Body of pancreas (tissue), 4 donors: Measurements from ENCODE around the gene MYO5B. TPM values are rescaled to one million over a fixed set of nuclear protein-coding genes. Genes with fewer than 3 reads are reported as not detected.
A peak's percentile ranks its signal among the peaks of the same experiment; 100 is the strongest.
"Not testable (repeated sequence)": the region's sequence is repeated elsewhere in the genome, so short reads cannot be mapped to it uniquely, and the experiment has no call there.

Experiments used
- ATAC-seq: fragments of 150-250 bp; one replicate; pipeline ENCODE4 v1.9.1; 2016
- DNase-seq, 4 donors: peaks; one replicate each; pipeline ENCODE4 v3.0.0-alpha.2; 2019
- H3K27ac ChIP-seq, 4 donors: fragments of 200-600 bp; sonication (generic); 1 replicate in 3 of 4; 2 replicates in 1 of 4; pipeline versions ENCODE4 v1.5.1 to v1.6.1; 2016 to 2019; ENCODE audit warnings: mild to moderate bottlenecking in 1 of 4, mixed read lengths in 1 of 4, moderate library complexity in 1 of 4
- H3K27me3 ChIP-seq, 2 donors: fragments of 200-600 bp; sonication (generic); one replicate each; pipeline ENCODE4 v1.6.0; 2016; ENCODE audit warnings: mild to moderate bottlenecking in 1 of 2
- H3K36me3 ChIP-seq, 2 donors: fragments of 200-600 bp; sonication (generic); replicated peaks in 1 of 2; 2 replicates each; pipeline ENCODE4 v1.5.1; 2016; ENCODE audit warnings: low read depth in 2 of 2; ENCODE audit not compliant: insufficient read depth in 1 of 2
- H3K4me1 ChIP-seq: fragments of 200-600 bp; sonication (generic); one replicate; pipeline ENCODE4 v1.6.0; 2016
- H3K4me3 ChIP-seq, 2 donors: fragments of 200-600 bp; sonication (generic); 1 replicate in 1 of 2; 2 replicates in 1 of 2; pipeline ENCODE4 v1.5.1; 2016 to 2019
- H3K9me3 ChIP-seq, 3 donors: fragments of 200-600 bp; sonication (generic); 1 replicate in 2 of 3; 2 replicates in 1 of 3; pipeline ENCODE4 v1.5.1; 2016
- POLR2A ChIP-seq, 3 donors: fragments of 450-650 bp; IDR thresholded peaks; one replicate each; pipeline ENCODE4 v1.6.1; 2016; ENCODE audit warnings: antibody characterized with exemption in 3 of 3, mild to moderate bottlenecking in 2 of 3
- WGBS, 2 donors: methylation state at CpG; one replicate each; pipeline ENCODE4 v1.1.5; 2017; 5-methylcytosine and 5-hydroxymethylcytosine counted together
- intact Hi-C: fragments of 100-400 bp; cut with DNase I; formaldehyde crosslinking; loops from one replicate; pipeline ENCODE4 v1.15.1; 2023
- total RNA-seq, 2 donors: library from RNA; depleted of rRNA; stranded (reverse); fragments of >200 nt; gene quantifications; one replicate each; pipeline ENCODE4 v1.1.0, GENCODE V29; 2016
- TF ChIP-seq, protein P1 (sequence below), 7 experiments: fragments of 450-650 bp in 4 of 7; fragments of 200-600 bp in 3 of 7; sonication (generic) in 3 of 7; IDR thresholded peaks; one replicate each; pipeline ENCODE4 v1.5.1; 2016 to 2019; ENCODE audit warnings: antibody characterized with exemption in 7 of 7

MYO5B gene
- total RNA-seq, 2 donors from 2014 or later = 17.1 to 18.2 TPM

DNA sequence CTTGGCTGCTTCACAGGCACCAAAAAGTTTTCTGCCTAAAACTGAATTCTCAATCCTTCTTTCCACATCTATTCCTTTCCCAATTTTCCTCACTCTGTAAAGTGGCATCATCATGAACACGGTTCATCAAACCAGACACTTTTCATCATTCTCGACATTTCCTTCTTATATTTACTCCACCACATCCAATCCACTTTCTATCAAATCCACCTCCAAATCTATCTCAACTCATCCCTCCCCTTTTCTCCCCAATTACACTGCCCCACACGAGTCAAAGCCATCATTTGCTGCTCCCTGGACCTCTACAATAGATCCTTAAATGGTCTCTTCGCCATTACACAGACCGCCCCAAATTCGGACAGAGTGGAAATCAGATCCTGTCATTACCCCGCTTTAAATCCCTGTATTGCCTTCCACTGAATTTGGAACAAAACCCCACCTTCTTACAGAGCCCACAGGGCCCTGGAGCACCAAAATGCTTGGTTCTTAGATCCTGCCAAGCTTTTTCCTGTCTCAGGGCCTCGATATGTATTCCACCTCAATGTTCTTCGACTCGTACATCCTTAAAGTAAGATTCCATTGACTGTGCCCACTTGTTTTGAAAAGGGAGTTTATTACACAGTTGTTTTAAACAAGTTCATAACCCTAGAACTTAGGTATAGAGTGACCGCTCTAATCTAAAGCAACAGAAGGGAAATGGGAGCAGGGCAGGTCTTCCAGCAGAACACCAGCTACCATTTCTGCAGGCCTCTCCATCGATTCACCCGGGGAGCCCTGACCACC, 382.5 kb downstream of the MYO5B start:
- H3K4me3 ChIP-seq = peak overlapping the region; percentile 37 to 79
- WGBS, 2 donors = 52 to 59% methylated on average over 13 of the region's 13 CpGs
- H3K27ac ChIP-seq = peak overlapping the region; percentile 86 to 94 (median 92)
- ATAC-seq (no peak), DNase-seq (no peak)
- TF ChIP-seq, protein P1, sequence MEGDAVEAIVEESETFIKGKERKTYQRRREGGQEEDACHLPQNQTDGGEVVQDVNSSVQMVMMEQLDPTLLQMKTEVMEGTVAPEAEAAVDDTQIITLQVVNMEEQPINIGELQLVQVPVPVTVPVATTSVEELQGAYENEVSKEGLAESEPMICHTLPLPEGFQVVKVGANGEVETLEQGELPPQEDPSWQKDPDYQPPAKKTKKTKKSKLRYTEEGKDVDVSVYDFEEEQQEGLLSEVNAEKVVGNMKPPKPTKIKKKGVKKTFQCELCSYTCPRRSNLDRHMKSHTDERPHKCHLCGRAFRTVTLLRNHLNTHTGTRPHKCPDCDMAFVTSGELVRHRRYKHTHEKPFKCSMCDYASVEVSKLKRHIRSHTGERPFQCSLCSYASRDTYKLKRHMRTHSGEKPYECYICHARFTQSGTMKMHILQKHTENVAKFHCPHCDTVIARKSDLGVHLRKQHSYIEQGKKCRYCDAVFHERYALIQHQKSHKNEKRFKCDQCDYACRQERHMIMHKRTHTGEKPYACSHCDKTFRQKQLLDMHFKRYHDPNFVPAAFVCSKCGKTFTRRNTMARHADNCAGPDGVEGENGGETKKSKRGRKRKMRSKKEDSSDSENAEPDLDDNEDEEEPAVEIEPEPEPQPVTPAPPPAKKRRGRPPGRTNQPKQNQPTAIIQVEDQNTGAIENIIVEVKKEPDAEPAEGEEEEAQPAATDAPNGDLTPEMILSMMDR (IDR thresholded peaks at IDR 0.05) = no peak
- TF ChIP-seq POLR2A (IDR thresholded peaks at IDR 0.05) = no peak
- H3K27me3 ChIP-seq = no peaks in the 10 kb centered on the region
- intact Hi-C loops = no loop called here
- peaks cover 28% of the 10 kb centered on the region for H3K4me1 ChIP-seq
- peaks cover 0 to 9% (median 0%) of the 10 kb centered on the region in 3 donors for H3K9me3 ChIP-seq
- H3K36me3 ChIP-seq = no peaks in the 10 kb centered on the region

DNA sequence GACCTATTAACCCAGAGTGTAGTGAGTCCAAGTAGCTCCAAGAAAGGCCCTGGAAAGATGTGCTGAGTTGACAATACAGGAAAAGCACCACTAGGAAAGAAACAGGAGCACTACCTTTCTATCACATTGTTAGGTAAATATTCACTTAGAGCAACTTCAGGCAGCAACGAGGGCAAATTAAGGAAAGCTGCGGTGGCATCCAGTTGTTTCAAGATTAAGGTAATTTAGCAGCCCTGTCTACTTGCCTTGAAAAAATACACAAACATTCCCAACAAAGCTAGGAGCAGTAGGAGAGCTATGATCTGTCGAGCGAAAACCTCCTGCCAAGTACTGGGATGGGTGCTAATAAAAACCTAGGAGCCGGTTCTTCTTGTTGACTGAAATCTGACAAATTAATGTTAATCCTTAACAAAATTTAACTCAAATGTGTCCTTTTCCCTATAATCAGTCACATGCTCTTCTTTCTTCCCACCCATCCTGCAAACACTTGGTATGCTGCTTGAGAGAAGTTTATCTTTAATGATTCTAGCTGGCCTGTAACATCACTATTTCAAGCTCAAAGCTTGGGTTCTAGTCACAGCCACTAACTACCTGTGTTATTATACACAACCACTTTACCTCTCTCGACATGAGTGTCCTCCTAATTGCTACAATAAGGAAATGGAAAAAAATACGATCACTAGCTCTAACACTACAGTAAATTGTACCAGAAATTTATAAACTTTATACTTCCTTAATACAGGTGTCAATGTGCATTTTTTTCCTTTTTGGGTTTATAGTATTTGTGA, 383.6 kb downstream of the MYO5B start:
- intact Hi-C loops = no loop called here
- Histone ChIP-seq H3K36me3 (no peaks in the 10 kb centered on the region), H3K9me3 (peaks cover 0 to 9% (median 0%) of the 10 kb centered on the region in 3 donors), H3K27me3 (no peaks in the 10 kb centered on the region), H3K4me1 (peaks cover 28% of the 10 kb centered on the region), H3K27ac (peak overlapping the region in 3 of 4 donors; percentile 35 to 94 (median 94)), H3K4me3 (no peak overlapping the region)
- DNase-seq (no peak), ATAC-seq (no peak)
- 35 to 43% methylated on average over 7 of the region's 7 CpGs for WGBS, 2 donors
- TF ChIP-seq, protein P1 (IDR thresholded peaks at IDR 0.05) = peak in 1 of 7 experiments; percentile 6
- TF ChIP-seq POLR2A (IDR thresholded peaks at IDR 0.05) = no peak

DNA sequence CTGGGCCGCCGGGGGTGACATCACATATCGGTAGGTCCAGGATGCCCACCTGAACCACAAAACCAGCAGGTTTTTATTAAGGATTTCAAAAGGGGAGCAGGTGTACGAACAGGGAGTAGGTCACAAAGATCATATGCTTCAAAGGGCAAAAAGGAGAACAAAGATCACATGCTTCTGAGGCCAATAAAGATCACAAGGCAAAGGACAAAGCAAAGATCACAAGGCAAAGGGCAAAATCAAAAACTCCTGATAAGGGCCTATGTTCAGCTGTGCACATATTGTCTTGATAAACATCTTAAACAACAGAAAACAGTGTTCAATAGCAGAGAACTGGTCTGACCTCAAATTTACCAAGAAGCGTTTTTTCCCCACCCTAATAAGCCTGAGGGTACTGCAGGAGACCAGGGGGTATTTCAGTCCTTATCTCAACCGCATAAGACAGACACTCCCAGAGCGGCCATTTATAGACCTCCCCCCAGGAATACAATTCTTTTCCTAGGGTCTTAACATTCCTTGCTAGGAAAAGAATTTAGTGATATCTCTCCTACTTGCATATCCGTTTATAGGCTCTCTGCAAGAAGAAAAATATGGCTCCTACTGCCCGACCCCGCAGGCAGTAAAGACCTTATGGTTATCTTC, 386.3 kb downstream of the MYO5B start:
- H3K9me3 ChIP-seq, H3K36me3 ChIP-seq, H3K27ac ChIP-seq, H3K27me3 ChIP-seq, ATAC-seq, intact Hi-C loops, DNase-seq, H3K4me3 ChIP-seq: not testable (repeated sequence)
- WGBS, 2 donors = 97% methylated on average over 10 of the region's 10 CpGs
- H3K4me1 ChIP-seq = peaks cover 18% of the 10 kb centered on the region

DNA sequence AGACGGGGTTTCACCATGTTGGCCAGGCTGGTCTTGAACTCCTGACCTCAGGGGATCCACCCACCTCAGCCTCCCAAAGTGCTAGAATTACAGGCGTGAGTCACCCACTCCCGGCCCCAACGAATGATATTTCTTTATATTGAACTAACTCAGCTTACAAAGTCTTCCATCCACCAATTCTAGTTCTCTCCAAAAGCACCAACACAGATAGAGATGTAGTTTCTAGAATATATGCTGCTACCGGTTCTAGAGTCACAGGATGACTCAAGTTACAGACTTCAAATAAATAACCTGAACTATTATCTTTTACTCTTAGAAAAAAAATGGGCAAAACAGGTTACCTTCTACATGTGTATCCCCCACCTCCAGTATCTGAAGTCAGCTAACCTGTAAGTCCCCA, 390.9 kb downstream of the MYO5B start:
- DNase-seq = no peak
- intact Hi-C loops = no loop called here
- Histone ChIP-seq H3K4me3 (no peak overlapping the region), H3K27me3 (no peaks in the 10 kb centered on the region), H3K27ac (no peak overlapping the region), H3K9me3 (peaks cover 0 to 4% (median 0%) of the 10 kb centered on the region in 3 donors), H3K4me1 (no peaks in the 10 kb centered on the region), H3K36me3 (no peaks in the 10 kb centered on the region)
- ATAC-seq = no peak
- TF ChIP-seq POLR2A (IDR thresholded peaks at IDR 0.05) = no peak
- 91 to 96% methylated on average over 5 of the region's 5 CpGs for WGBS, 2 donors

DNA sequence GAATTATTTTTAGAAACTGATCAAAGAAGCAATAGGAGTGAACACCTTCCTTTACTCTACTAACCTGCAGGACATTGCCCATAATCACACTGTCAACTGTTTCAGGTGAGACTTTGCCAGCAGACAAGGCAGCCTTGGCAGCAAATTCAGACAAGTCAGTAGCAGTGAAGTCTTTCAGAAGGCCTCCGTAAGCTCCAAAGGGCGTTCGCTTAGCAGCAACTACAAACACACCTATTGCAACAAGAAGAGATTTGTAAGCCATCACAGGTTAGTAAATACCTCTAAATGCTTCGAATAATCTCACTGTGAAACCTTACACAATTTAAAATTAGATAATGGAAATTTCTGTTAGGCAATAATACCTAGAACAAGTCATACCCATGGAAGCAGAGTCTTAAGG, 392.3 kb downstream of the MYO5B start:
- intact Hi-C loops = no loop called here
- Histone ChIP-seq H3K4me1 (no peaks in the 10 kb centered on the region), H3K9me3 (no peaks in the 10 kb centered on the region), H3K36me3 (no peaks in the 10 kb centered on the region), H3K27ac (peak overlapping the region in 1 of 4 donors; percentile 32), H3K4me3 (no peak overlapping the region), H3K27me3 (no peaks in the 10 kb centered on the region)
- DNase-seq (peak in 3 of 4 donors; percentile 16 to 69 (median 41)), ATAC-seq (no peak)
- WGBS, 2 donors = 72 to 78% methylated on average over 4 of the region's 4 CpGs
- TF ChIP-seq, protein P1 (IDR thresholded peaks at IDR 0.05) = no peak

DNA sequence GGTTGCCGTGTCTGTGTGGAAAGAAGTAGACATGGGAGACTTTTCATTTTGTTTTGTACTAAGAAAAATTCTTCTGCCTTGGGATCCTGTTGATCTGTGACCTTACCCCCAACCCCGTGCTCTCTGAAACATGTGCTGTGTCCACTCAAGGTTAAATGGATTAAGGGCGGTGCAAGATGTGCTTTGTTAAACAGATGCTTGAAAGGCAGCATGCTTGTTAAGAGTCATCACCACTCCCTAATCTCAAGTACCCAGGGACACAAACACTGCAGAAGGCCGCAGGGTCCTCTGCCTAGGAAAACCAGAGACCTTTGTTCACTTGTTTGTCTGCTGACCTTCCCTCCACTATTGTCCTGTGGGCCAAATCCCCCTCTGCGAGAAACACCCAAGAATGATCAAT, 394.5 kb downstream of the MYO5B start:
- H3K4me1 ChIP-seq, H3K36me3 ChIP-seq, H3K4me3 ChIP-seq, DNase-seq, H3K27ac ChIP-seq, ATAC-seq, intact Hi-C loops, H3K9me3 ChIP-seq, H3K27me3 ChIP-seq: not testable (repeated sequence)
- WGBS, 2 donors = 90 to 97% methylated on average over 4 to 5 of the region's 5 CpGs

DNA sequence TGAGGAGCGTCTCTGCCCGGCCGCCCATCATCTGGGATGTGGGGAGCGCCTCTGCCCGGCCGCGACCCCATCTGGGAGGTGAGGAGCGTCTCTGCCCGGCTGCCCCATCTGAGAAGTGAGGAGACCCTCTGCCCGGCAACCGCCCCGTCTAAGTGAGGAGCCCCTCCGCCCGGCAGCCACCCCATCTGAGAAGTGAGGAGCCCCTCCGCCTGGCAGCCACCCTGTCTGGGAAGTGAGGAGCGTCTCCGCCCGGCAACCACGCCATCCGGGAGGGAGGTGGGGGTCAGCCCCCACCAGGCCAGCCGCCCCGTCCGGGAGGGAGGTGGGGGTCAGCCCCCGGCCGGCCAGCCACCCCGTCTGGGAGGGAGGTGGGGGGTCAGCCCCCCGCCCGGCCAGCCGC, 395.1 kb downstream of the MYO5B start:
- H3K4me1 ChIP-seq, DNase-seq, H3K4me3 ChIP-seq, intact Hi-C loops, H3K36me3 ChIP-seq, H3K27ac ChIP-seq, H3K27me3 ChIP-seq, ATAC-seq, H3K9me3 ChIP-seq: not testable (repeated sequence)
- no CpG with 5 or more reads among the region's 29 CpGs for WGBS, 2 donors
